MV-4-11 (cell line): ENCODE data around the gene HRC.
"Not testable (repeated sequence)": the region's sequence is repeated elsewhere in the genome, so short reads cannot be mapped to it uniquely, and the experiment has no call there.

Source experiments
- DNase-seq: peaks from one replicate; lab custom pipeline; 2025; lab: John Stamatoyannopoulos, UW

Gene HRC, protein sequence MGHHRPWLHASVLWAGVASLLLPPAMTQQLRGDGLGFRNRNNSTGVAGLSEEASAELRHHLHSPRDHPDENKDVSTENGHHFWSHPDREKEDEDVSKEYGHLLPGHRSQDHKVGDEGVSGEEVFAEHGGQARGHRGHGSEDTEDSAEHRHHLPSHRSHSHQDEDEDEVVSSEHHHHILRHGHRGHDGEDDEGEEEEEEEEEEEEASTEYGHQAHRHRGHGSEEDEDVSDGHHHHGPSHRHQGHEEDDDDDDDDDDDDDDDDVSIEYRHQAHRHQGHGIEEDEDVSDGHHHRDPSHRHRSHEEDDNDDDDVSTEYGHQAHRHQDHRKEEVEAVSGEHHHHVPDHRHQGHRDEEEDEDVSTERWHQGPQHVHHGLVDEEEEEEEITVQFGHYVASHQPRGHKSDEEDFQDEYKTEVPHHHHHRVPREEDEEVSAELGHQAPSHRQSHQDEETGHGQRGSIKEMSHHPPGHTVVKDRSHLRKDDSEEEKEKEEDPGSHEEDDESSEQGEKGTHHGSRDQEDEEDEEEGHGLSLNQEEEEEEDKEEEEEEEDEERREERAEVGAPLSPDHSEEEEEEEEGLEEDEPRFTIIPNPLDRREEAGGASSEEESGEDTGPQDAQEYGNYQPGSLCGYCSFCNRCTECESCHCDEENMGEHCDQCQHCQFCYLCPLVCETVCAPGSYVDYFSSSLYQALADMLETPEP

GRCh38 chr19:49155005-49155819 is at the start of gene HRC:
TSS of gene HRC (minus strand) at chr19:49155396. CDS start at chr19:49155237, 159 bp downstream.
- DNase-seq: peak; percentile 24

DNA sequence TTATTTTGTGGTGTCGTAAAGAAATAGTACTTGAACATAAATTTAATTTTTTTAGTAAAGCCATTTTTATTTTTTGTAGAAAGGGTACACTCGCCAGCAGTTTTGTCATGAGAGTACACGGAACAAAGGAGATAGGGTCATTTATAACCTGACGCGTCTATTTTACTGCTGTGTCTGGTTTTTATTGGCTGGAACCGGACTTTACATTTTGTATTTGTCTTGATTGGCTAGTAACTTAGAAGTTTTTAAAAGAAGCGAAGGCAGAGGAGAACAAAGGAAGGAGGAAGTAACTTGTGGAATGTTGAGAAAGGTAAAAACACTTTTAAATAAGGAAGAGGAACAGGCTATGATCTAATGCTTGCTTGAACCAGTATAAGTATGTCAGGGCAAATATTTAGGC is 45.8 kb upstream of the HRC start:
- peak; percentile 83 for DNase-seq

DNA sequence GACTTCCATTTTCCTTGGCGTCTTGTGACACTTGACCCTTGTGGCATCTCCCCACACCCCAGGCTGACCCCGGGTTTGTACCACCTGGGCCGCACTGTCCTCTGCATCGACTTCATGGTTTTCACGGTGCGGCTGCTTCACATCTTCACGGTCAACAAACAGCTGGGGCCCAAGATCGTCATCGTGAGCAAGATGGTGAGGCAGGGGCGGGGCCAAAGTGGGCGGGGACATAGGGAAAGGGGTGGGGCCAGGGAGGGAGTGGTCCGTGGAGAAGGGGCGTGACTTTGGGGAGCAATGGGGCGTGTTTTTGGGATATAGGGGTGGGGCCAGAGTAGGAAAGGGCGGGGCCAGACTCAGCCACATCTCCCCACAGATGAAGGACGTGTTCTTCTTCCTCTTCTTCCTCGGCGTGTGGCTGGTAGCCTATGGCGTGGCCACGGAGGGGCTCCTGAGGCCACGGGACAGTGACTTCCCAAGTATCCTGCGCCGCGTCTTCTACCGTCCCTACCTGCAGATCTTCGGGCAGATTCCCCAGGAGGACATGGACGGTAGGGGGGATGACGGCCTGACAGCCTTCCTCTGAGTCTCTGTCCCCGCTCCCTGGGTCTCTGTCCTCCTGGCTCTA is 45.2 kb upstream of the HRC start:
- DNase-seq: peak; percentile 82

DNA sequence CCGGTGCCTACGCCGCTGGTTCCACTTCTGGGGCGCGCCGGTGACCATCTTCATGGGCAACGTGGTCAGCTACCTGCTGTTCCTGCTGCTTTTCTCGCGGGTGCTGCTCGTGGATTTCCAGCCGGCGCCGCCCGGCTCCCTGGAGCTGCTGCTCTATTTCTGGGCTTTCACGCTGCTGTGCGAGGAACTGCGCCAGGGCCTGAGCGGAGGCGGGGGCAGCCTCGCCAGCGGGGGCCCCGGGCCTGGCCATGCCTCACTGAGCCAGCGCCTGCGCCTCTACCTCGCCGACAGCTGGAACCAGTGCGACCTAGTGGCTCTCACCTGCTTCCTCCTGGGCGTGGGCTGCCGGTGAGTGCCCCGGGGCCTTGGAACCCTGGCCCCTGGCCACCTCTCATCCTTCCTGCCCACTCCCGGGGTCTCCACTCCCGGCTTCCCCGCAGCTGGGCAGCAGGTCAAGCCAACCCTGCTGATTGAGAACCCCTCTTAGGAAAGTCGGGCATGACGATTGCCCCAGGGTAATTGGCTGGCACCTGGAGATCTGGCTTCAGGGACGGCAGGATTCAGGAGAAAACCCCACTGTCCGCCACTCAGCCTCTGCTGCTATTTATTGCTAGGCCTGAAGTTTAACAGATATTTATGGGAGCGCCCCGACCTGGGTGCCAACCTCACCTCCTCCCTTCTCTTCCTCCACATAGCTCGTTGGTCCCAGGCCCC is 41.5 kb upstream of the HRC start:
- no peak for DNase-seq

DNA sequence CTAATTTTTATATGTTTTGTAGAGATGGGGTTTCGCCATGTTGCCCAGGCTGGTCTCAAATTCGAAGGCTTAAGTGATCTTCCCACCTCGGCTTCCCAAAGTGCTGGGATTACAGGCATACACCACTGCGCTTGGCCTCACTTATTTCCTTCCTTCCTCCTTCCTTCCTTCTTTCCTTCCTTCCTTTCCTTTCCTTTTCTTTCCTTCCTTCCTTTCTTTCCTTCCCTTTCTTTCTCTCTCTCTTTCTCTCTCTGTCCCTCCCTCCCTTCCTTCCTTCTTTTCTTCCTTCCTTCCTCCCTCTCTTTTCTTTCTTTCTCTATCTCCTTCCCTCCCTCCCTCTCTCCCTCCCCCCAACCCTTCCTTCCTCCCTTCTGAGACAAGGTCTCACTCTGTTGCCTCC is 39.2 kb upstream of the HRC start:
- no peak for DNase-seq

DNA sequence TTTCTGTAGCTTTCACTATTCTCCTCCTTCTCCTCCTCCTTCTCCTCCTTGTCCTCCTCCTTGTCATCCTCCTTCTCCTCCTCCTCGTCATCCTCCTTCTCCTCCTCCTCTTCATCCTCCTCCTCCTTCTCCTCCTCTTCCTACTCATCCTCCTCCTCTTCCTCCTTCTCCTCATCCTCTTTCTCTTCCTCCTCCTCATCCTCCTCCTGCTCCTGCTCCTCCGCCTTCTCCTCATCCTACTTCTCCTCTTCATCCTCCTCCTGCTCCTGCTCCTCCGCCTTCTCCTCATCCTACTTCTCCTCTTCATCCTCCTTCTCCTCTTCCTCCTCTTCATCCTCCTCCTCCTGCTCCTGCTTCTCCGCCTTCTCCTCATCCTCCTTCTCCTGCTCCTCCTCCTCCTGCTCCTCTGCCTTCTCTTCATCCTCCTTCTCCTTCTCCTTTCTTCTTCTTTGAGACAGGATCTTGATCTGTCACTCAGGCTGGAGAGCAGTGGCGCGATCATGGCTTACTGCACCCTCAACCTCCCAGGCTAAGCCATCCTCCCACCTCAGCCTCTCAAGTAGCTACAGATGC is 38.7 kb upstream of the HRC start:
- no peak for DNase-seq

DNA sequence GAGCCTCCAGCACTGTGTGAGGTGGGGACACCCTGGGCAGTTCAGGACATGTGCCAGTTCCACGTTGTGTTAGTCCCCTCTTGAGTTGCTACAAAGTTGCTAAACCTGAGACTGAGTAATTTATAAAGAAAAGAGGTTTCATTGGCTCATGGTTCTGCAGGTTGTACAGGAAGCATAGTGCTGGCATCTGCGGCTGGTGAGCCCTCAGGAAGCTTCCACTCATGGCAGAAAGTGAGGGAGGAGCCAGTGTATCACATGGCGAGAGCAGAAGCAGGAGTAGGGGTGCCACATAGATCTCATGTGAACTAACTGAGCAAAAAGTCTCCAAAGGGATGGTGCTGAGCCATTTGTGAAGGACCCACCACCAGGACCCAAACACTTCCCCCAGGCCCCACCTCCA is 35.6 kb upstream of the HRC start:
- no peak for DNase-seq

- DNase-seq: no peak
These were observed 34.1 kb upstream of the HRC start for GRCh38 chr19:49189259-49189658.

- no peak for DNase-seq
These were observed 33.5 kb upstream of the HRC start for GRCh38 chr19:49188626-49189200.

GRCh38 chr19:49186108-49186507 is 30.9 kb upstream of the HRC start:
- peak; percentile 86 for DNase-seq

- DNase-seq: no peak
These were observed 27.7 kb upstream of the HRC start for GRCh38 chr19:49182848-49183375.

DNA sequence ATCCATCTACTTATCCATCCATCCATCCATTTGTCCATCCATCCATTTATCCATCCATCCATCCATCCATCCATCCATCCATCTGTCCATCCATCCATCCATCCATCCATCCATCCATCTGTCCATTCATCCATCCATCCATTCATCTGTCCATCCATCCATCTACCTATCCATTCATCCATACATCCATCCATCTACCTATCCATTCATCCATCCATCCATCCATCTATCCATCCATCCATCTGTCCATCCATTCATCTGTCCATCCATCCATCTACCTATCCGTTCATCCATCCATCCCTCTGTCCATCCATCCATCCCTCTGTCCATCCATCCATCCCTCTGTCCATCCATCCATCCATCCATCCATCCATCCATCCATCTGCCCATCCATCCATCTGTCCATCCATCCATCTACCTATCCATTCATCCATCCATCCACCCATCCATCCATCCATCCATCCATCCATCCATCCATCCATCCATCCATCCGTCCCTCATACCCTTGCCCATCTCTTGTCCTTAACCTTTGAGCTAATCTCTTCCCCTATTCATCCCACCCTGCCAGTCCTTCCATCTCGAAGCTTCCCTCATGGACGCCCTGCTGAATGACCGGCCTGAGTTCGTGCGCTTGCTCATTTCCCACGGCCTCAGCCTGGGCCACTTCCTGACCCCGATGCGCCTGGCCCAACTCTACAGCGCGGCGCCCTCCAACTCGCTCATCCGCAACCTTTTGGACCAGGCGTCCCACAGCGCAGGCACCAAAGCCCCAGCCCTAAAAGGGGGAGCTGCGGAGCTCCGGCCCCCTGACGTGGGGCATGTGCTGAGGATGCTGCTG is 27.0 kb upstream of the HRC start:
- not testable (repeated sequence) for DNase-seq

DNA sequence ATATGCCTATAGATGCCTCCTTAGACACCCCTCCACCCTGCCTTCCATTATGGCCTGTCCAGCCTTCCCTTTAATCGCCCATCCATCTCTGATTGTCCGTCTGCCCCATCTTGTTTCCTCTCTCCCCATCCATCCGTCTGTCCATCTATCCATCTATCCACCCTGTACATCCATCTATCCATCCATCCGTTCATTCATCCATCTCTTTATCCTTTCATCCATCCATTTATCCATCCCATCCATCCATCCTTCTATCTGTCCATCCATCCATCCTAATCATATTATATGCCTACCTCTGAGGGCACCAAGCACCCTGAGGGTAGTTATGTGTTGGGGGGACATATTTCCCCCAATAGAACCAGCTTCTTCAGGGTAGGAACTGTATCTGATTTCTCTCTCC is 25.5 kb upstream of the HRC start:
- DNase-seq: no peak

DNA sequence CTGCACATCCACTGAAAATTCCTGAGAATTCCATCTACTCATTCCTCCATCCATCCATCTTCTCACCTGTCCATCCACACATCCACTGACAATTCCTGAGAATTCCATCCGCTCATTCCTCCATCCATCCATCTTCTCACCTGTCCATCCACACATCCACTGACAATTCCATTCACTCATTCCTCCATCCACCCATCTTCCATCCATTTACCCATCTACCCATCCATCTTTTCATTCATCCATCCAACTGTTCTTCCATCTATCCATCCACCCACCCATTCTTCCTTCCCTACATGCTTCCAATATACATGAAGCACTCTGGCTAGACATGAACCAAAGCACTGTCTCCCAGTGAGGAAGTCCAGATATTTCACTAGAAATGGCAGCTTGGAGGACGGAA is 18.0 kb upstream of the HRC start:
- no peak for DNase-seq

DNA sequence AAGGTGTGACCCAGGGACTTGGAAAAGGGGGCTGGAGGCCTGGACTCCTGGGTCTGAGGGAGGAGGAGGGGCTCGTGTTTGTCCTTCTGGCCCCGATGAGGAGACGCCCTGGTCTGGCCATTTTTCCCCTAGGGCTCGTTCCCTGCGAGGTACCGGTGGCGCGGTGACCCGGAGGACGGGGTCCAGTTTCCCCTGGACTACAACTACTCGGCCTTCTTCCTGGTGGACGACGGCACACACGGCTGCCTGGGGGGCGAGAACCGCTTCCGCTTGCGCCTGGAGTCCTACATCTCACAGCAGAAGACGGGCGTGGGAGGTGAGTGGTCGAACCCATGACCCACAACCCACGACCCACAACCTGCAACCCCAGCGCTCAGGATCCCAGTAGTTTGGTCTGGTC is 13.2 kb upstream of the HRC start:
- no peak for DNase-seq

DNA sequence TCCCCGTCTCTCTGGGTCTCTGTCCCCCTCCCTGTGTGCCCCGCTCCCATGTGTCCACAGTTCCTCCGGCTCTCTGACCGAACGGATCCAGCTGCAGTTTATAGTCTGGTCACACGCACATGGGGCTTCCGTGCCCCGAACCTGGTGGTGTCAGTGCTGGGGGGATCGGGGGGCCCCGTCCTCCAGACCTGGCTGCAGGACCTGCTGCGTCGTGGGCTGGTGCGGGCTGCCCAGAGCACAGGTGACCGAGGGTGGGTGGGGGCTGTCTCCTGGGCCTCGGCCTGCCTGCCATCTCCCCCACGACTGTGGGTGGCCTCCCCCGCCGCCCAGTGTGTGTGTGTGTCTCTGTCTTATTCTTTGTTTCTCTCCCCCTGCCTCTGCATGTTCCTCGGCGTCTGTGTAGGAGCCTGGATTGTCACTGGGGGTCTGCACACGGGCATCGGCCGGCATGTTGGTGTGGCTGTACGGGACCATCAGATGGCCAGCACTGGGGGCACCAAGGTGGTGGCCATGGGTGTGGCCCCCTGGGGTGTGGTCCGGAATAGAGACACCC is 12.7 kb upstream of the HRC start:
- DNase-seq: no peak

DNA sequence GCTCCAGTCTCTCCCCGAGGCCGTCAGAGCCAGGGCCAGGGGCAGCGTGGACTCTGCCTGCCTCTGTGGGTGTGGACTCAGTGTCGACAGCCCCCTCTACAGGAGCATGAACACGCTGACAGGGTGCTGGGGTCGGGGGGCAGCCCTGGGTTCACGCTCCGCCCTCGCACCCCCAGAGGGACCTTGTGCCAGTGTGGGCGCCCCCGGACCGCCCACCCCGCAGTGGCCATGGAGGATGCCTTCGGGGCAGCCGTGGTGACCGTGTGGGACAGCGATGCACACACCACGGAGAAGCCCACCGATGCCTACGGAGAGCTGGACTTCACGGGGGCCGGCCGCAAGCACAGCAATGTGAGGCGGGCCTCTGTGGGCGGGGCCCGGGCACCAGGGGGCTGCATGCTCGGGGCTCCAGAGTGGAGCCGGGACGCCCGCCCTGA is 10.7 kb upstream of the HRC start:
- DNase-seq: no peak

- no peak for DNase-seq
These were observed 10.0 kb upstream of the HRC start for GRCh38 chr19:49165111-49165750.

- DNase-seq: no peak
These were observed 6.8 kb upstream of the HRC start for GRCh38 chr19:49161987-49162386.
